Measurements from ENCODE around the gene WHRN. TPM values are rescaled to one million over a fixed set of nuclear protein-coding genes. Genes with fewer than 3 reads are reported as not detected.

Gene WHRN
- total RNA-seq, 1 donor from 2014 or later: 1.1 TPM

DNA sequence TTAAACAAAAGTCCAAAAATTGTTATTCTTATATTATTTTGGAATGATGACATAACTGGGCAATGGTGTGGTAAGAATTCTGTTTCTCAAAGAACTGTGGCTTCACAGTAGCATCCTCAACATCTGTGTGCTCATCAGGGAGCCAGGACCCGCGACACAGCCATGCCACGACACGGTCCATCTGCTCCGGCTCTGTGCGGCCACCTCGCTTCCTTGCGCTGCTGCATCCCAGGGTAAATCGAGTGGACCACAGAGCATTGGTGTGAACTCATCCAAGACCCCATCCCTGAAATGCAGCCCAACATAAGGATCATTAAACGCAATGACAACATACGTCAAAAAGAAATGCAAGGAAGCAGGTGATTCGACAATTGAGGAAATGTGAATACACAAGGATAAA is 15.3 kb downstream of the WHRN start:
- Mint-ChIP-seq H3K36me3 (no peaks in the 10 kb centered on the region), H3K4me3 (no peak overlapping the region), H3K9me3 (no peaks in the 10 kb centered on the region), H3K27me3 (ENCODE audit: insufficient read depth, low read depth) (no peaks in the 10 kb centered on the region), H3K27ac (no peak overlapping the region), H3K4me1 (peaks cover 22% of the 10 kb centered on the region)
- Histone ChIP-seq H3K27me3 (no peaks in the 10 kb centered on the region), H3K9me3 (ENCODE audit: low read depth) (no peaks in the 10 kb centered on the region), H3K4me3 (no peak overlapping the region), H4K20me1 (ENCODE audit: low read depth) (no peaks in the 10 kb centered on the region), H3F3A (ENCODE audit: low read depth) (no peaks in the 10 kb centered on the region), H3K4me1 (peaks cover 7% of the 10 kb centered on the region), H2AFZ (replicated peaks) (no peak overlapping the region), H3K79me2 (ENCODE audit: low read depth) (no peaks in the 10 kb centered on the region), H3K27ac (no peak overlapping the region), H3K4me2 (no peak overlapping the region), H3K9ac (no peak overlapping the region), H3K36me3 (no peaks in the 10 kb centered on the region)
- TF ChIP-seq EZH2phosphoT487 (IDR thresholded peaks at IDR 0.05): no peak
- TF ChIP-seq EZH2 (IDR thresholded peaks at IDR 0.05): no peak
- TF ChIP-seq, protein P1, sequence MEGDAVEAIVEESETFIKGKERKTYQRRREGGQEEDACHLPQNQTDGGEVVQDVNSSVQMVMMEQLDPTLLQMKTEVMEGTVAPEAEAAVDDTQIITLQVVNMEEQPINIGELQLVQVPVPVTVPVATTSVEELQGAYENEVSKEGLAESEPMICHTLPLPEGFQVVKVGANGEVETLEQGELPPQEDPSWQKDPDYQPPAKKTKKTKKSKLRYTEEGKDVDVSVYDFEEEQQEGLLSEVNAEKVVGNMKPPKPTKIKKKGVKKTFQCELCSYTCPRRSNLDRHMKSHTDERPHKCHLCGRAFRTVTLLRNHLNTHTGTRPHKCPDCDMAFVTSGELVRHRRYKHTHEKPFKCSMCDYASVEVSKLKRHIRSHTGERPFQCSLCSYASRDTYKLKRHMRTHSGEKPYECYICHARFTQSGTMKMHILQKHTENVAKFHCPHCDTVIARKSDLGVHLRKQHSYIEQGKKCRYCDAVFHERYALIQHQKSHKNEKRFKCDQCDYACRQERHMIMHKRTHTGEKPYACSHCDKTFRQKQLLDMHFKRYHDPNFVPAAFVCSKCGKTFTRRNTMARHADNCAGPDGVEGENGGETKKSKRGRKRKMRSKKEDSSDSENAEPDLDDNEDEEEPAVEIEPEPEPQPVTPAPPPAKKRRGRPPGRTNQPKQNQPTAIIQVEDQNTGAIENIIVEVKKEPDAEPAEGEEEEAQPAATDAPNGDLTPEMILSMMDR (IDR thresholded peaks at IDR 0.05): no peak
- no peak for DNase-seq (ENCODE audit: low spot score)

DNA sequence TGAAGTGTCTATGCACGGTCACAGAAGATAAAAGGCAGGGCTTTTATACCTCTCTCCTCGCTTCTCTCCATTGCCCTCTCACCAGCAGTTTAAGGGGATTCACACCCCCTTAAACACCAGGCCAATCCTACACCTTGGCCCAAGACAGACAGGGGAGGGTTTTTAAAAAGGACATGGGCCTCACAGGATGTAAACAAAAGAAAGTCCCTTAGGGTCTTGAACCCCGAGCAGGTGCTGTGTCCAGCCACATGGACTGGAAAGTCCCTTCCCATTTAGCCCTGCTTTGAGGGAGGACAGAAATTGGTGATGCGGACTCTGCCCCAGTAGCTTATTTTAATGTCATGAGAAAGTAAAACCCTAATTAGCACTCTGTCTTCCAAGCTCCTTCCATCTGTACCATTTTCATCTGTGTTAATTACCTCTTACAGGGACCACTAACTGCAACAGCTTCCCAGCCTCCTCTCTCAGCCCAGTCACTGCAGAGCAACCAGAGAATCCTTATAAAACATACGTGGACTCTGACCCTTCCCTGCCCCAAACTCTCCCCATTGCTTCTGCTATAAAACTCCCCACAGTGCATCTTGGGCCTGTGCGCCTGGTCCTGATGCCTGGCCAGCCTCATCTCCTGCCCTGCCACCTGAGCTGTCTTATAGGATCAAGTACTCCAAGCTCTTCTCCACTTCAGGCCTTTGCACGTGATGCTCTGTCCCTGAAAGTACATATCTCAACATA is 16.7 kb downstream of the WHRN start:
- no peaks in the 10 kb centered on the region for H3K27me3 Mint-ChIP-seq (ENCODE audit: insufficient read depth, low read depth)
- peaks cover 7% of the 10 kb centered on the region for H3K4me1 ChIP-seq
- no peak overlapping the region for H3K27ac Mint-ChIP-seq
- H4K20me1 ChIP-seq (ENCODE audit: low read depth): no peaks in the 10 kb centered on the region
- no peaks in the 10 kb centered on the region for H3F3A ChIP-seq (ENCODE audit: low read depth)
- no peak for DNase-seq (ENCODE audit: low spot score)
- H3K36me3 Mint-ChIP-seq: no peaks in the 10 kb centered on the region
- H3K4me3 ChIP-seq: no peak overlapping the region
- H2AFZ ChIP-seq (replicated peaks): no peak overlapping the region
- H3K27me3 ChIP-seq: no peaks in the 10 kb centered on the region
- H3K9me3 ChIP-seq (ENCODE audit: low read depth): no peaks in the 10 kb centered on the region
- no peak overlapping the region for H3K27ac ChIP-seq
- peaks cover 22% of the 10 kb centered on the region for H3K4me1 Mint-ChIP-seq
- H3K4me3 Mint-ChIP-seq: no peak overlapping the region
- H3K79me2 ChIP-seq (ENCODE audit: low read depth): no peaks in the 10 kb centered on the region
- H3K36me3 ChIP-seq: no peaks in the 10 kb centered on the region
- no peaks in the 10 kb centered on the region for H3K9me3 Mint-ChIP-seq
- TF ChIP-seq EZH2phosphoT487 (IDR thresholded peaks at IDR 0.05): no peak
- H3K4me2 ChIP-seq: no peak overlapping the region
- no peak overlapping the region for H3K9ac ChIP-seq

DNA sequence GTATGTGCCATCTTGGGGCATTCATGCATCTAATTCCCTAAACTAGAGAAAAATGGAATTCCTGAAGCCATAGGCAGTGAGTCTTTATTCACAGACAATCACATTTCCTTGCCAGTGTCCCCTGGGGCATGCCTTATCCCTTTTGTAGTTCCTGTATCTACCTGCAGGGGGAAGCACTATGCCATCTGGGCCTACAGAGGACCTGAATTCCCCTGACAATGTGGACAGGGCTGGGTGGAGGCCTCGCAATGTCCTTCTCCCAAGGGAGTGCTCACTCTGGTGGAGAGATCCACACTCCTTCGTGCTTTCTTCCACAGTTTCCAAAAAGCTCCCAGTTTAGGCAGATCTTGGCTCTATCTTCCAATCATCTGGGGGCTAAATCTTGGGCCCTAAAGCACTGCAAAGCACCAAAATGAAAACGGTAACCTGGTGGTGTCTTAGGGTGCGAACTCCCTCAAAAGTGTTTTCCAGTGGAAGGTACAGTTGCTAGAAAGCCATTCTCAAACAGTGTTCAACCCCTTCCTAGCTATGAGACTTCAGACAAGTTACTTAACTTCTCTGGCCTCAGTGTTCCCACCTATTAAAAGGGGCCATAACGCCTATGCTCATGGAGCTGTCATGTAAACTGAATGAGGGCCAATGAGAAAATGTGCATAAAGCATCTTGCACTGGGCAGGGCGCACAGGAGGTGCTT is 17.5 kb downstream of the WHRN start:
- H2AFZ ChIP-seq (replicated peaks): no peak overlapping the region
- no peak overlapping the region for H3K4me3 ChIP-seq
- no peaks in the 10 kb centered on the region for H3K27me3 ChIP-seq
- no peak overlapping the region for H3K27ac ChIP-seq
- H3K4me1 ChIP-seq: peaks cover 7% of the 10 kb centered on the region
- no peak overlapping the region for H3K4me2 ChIP-seq
- H3K9me3 Mint-ChIP-seq: no peaks in the 10 kb centered on the region
- H3F3A ChIP-seq (ENCODE audit: low read depth): no peaks in the 10 kb centered on the region
- peaks cover 22% of the 10 kb centered on the region for H3K4me1 Mint-ChIP-seq
- H3K36me3 ChIP-seq: no peaks in the 10 kb centered on the region
- no peak overlapping the region for H3K27ac Mint-ChIP-seq
- H3K27me3 Mint-ChIP-seq (ENCODE audit: insufficient read depth, low read depth): no peaks in the 10 kb centered on the region
- no peaks in the 10 kb centered on the region for H4K20me1 ChIP-seq (ENCODE audit: low read depth)
- H3K79me2 ChIP-seq (ENCODE audit: low read depth): no peaks in the 10 kb centered on the region
- no peaks in the 10 kb centered on the region for H3K36me3 Mint-ChIP-seq
- DNase-seq (ENCODE audit: low spot score): peak; percentile 82
- no peaks in the 10 kb centered on the region for H3K9me3 ChIP-seq (ENCODE audit: low read depth)
- TF ChIP-seq EZH2phosphoT487 (IDR thresholded peaks at IDR 0.05): no peak
- TF ChIP-seq, protein P1 (IDR thresholded peaks at IDR 0.05): peak; percentile 78
- H3K4me3 Mint-ChIP-seq: no peak overlapping the region
- no peak overlapping the region for H3K9ac ChIP-seq
